A673 (cell line): Measurements from ENCODE around the gene BMERB1. TPM values are rescaled to one million over a fixed set of nuclear protein-coding genes. Genes with fewer than 3 reads are reported as not detected.

Experiments
- BruUV-seq: library from RNA; stranded (reverse); fragments of 400-500 nt; replicated peaks from 2 replicates; lab custom pipeline; 2021; lab: Mats Ljungman, UMichigan
- CTCF ChIA-PET: fragments of 300-600 bp; sonication (Branson Sonifier 250); formaldehyde crosslinking; loops from one replicate; lab custom pipeline; 2022; ENCODE audit warnings: antibody characterized with exemption; lab: Charles Lee
- POLR2A ChIA-PET: fragments of 300-600 bp; sonication (Branson Sonifier 250); formaldehyde crosslinking; loops from one replicate; lab custom pipeline; 2022; ENCODE audit warnings: antibody characterized with exemption; ENCODE audit not compliant: low non-redundant PET; lab: Charles Lee
- DNase-seq: peaks from one replicate; pipeline ENCODE4 v3.0.0-alpha.2; 2015; ENCODE audit warnings: low spot score
- H3K27ac ChIP-seq: fragments of 200-600 bp; sonication (generic); 2 replicates; pipeline ENCODE4 v1.5.1; 2016; ENCODE audit warnings: mixed run types, low read depth, mild to moderate bottlenecking, mixed read lengths, antibody characterized with exemption, low read length; ENCODE audit not compliant: poor library complexity, severe bottlenecking
- H3K27me3 ChIP-seq: fragments of 200-600 bp; sonication (generic); replicated peaks from 2 replicates; pipeline ENCODE4 v1.6.1; 2017; ENCODE audit warnings: mixed run types, low read depth, mild to moderate bottlenecking, mixed read lengths, antibody characterized with exemption, low read length; ENCODE audit not compliant: insufficient read depth, poor library complexity
- H3K36me3 ChIP-seq: fragments of 200-600 bp; sonication (generic); 2 replicates; pipeline ENCODE4 v1.6.1; 2016; ENCODE audit warnings: mixed run types, mild to moderate bottlenecking, mixed read lengths, antibody characterized with exemption, low read length; ENCODE audit not compliant: insufficient read depth, poor library complexity, severe bottlenecking
- H3K4me1 ChIP-seq: fragments of 200-600 bp; sonication (generic); 2 replicates; pipeline ENCODE4 v1.6.1; 2017; ENCODE audit warnings: mixed run types, mild to moderate bottlenecking, mixed read lengths, antibody characterized with exemption, low read length; ENCODE audit not compliant: insufficient read depth, poor library complexity, severe bottlenecking
- H3K4me3 ChIP-seq: fragments of 200-600 bp; sonication (generic); 2 replicates; pipeline ENCODE4 v1.5.1; 2016; ENCODE audit warnings: low read depth, mixed run types, mild to moderate bottlenecking, mixed read lengths, low read length; ENCODE audit not compliant: poor library complexity, severe bottlenecking
- H3K9me3 ChIP-seq: fragments of 200-600 bp; sonication (generic); 2 replicates; pipeline ENCODE4 v1.6.1; 2016; ENCODE audit warnings: mixed run types, low read depth, mild to moderate bottlenecking, mixed read lengths, antibody characterized with exemption, low read length; ENCODE audit not compliant: poor library complexity, severe bottlenecking
- CTCF ChIP-seq: fragments of 300-800, 200-600 bp; sonication (generic); conservative IDR thresholded peaks from 2 replicates; pipeline ENCODE4 v1.5.1; 2017; ENCODE audit warnings: low read depth, mild to moderate bottlenecking, antibody characterized with exemption, low read length, moderate library complexity, mixed read lengths
- EZH2 ChIP-seq: fragments of 200-600 bp; sonication (generic); IDR thresholded peaks from 2 replicates; pipeline ENCODE4 v1.6.1; 2017; ENCODE audit warnings: borderline replicate concordance, low read depth, mild to moderate bottlenecking, mixed read lengths, antibody characterized with exemption, low read length; ENCODE audit not compliant: poor library complexity, severe bottlenecking
- intact Hi-C: fragments of 100-400 bp; cut with micrococcal nuclease; formaldehyde crosslinking; loops from one replicate; pipeline ENCODE4 v1.10.0; 2022; ENCODE audit not compliant: unreplicated experiment
- total RNA-seq: library from RNA; stranded (reverse); gene quantifications from 2 replicates; pipeline ENCODE4 v1.2.3, GENCODE V29; 2021

The BMERB1 gene
- total RNA-seq, 1 experiment from 2014 or later, result 11.5 TPM

GRCh38 chr16:15510992-15511391 lies 76.6 kb downstream of the BMERB1 start:
- no TSS peak for BruUV-seq
- intact Hi-C loops, result no loop called here
- CTCF ChIA-PET, result no interaction called here

GRCh38 chr16:15511759-15512487 lies 77.5 kb downstream of the BMERB1 start:
- ChIA-PET CTCF (no interaction called here), POLR2A (no interaction called here)
- no TSS peak for BruUV-seq
- Histone ChIP-seq H3K27ac (no peak overlapping the region), H3K9me3 (no peaks in the 10 kb centered on the region), H3K27me3 (no peaks in the 10 kb centered on the region), H3K4me1 (peaks cover 12% of the 10 kb centered on the region), H3K36me3 (no peaks in the 10 kb centered on the region), H3K4me3 (no peak overlapping the region)
- intact Hi-C loops, result no loop called here
- TF ChIP-seq EZH2 (no peak), CTCF (no peak)
- no peak for DNase-seq

More at GRCh38 chr16:15510992-15511391, 76.6 kb downstream of the BMERB1 start:
- no peaks in the 10 kb centered on the region for H3K9me3 ChIP-seq
- POLR2A ChIA-PET, result no interaction called here
- TF ChIP-seq CTCF (no peak), EZH2 (no peak)
- no peaks in the 10 kb centered on the region for H3K36me3 ChIP-seq
- no peak overlapping the region for H3K27ac ChIP-seq
- DNase-seq, result no peak
- no peak overlapping the region for H3K4me3 ChIP-seq
- H3K4me1 ChIP-seq, result peaks cover 12% of the 10 kb centered on the region
- H3K27me3 ChIP-seq, result no peaks in the 10 kb centered on the region

- BruUV-seq, result no TSS peak
- Histone ChIP-seq H3K27me3 (no peaks in the 10 kb centered on the region), H3K27ac (no peak overlapping the region), H3K9me3 (no peaks in the 10 kb centered on the region), H3K4me3 (no peak overlapping the region), H3K4me1 (peaks cover 5% of the 10 kb centered on the region), H3K36me3 (no peaks in the 10 kb centered on the region)
- intact Hi-C loops, result no loop called here
- POLR2A ChIA-PET, result no interaction called here
- no peak for DNase-seq
- TF ChIP-seq EZH2 (no peak), CTCF (no peak)
- CTCF ChIA-PET, result no interaction called here
Measured at GRCh38 chr16:15513156-15513555, 78.8 kb downstream of the BMERB1 start.
